Dedifferentiated amniotic fluid mesenchymal stem cell (primary cell): ENCODE data around the gene POTEB.
"Not testable (repeated sequence)": the region's sequence is repeated elsewhere in the genome, so short reads cannot be mapped to it uniquely, and the experiment has no call there.

Experiments
- DNase-seq: peaks from one replicate; pipeline ENCODE4 v3.0.0-alpha.2; 2016; ENCODE audit errors: extremely low spot score

The POTEB gene

DNA sequence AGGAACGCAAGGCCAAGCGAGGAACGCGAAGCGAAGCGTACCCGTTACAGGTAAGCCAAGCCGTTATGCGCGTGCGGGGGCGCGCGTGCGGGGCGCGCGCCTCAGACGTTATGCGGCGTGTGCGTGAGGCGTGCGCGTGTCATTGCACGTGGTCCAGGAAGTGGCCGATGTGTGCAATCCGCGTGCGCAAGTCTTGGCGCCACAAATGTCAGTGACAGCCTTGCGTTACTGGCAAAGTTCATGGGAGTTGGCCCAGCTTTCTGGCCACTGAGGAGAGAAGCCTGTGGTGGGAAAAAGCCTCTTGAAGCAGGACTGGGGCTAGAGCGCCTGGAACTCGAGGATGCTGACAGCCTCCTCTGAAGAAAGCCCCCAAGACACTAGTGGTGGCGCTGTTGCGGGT lies at the start of gene POTEB:
Gene POTEB, minus strand, starts transcription at position 101 of the 400 bp plus-strand sequence. CDS start 489 bp downstream, outside the sequence.
- DNase-seq: not testable (repeated sequence)

DNA sequence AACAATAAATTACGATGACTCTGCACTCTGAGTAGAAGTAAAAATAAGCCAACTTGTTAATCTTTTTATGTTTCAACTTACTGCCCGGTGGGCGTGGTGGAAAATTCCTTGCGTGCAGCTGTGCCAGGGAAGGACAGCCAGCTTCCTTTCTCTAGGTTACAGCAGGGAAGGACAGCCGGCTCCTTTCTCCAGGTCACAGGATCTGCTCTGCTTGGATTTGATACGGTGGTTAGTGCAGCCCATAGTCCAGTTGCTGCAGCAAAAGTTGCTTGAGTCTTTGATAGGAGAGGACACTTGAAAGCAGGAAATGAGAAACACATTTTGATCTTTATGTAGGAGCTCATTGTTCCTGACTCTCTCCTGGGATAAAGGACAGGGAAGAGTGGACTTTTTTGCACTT lies 13.4 kb upstream of the POTEB start:
- not testable (repeated sequence) for DNase-seq

DNA sequence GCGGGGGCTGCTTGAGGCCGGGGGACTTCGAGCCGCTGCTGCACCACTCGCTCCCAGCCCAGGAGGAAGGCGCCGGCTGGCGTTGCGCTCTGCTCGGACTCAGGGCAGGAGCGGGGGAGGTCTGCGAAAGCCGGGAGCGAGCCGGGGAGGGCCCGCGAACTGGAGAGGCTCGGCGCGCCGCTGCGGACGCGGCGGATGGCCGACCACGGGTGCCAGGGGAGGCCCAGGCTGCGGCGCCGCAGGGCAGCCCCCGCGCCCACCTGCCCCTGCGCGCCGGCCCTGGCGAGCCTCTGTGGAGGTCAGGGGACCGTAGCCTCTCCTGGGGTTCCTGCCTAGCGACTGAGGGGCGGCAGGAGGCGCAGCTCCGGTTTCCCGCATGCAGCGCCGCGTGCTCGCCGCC lies 12.0 kb upstream of the POTEB start:
- not testable (repeated sequence) for DNase-seq

DNA sequence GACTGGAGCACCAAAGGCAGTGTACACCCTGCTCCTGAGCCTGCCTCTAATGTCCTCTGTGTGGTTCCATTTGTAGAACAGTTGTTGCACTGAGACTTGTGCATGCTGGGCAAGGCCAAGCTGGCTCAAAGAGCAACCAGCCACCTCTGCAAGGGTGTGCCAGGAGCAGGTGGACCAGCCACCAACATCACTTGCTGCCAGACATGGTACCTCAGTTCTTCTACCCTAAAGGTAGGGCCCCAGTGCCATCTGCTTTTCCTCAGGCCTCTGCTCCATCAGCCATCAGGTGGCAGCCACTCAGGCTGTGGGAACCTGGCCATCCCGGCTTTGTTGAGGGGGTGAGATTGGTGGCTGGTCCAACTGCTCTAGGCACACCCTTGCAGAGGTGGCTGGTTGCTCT lies 38.7 kb downstream of the POTEB start:
- not testable (repeated sequence) for DNase-seq
